Activated CD4-positive, alpha-beta T cell treated with anti-CD3 and anti-CD28 coated beads, Interleukin-2, amount 10 ng/mL, durations not matched to agents 24 days and 14 days (primary cell): ENCODE results near the gene PEX26. TPM values are rescaled to one million over a fixed set of nuclear protein-coding genes. Genes with fewer than 3 reads are reported as not detected.
"Not testable (repeated sequence)": the region's sequence is repeated elsewhere in the genome, so short reads cannot be mapped to it uniquely, and the experiment has no call there.

ENCODE experiments used
- DNase-seq: peaks from one replicate; pipeline ENCODE4 v3.0.0; 2022
- H3K27ac Mint-ChIP-seq: one replicate; pipeline ENCODE4 v1.8.0; 2022; ENCODE audit warnings: mild to moderate bottlenecking, mixed read lengths
- H3K27me3 Mint-ChIP-seq: one replicate; pipeline ENCODE4 v1.8.0; 2022; ENCODE audit warnings: mixed read lengths
- H3K36me3 Mint-ChIP-seq: one replicate; pipeline ENCODE4 v1.8.0; 2022; ENCODE audit warnings: low read depth, mild to moderate bottlenecking, mixed read lengths
- H3K4me1 Mint-ChIP-seq: one replicate; pipeline ENCODE4 v1.8.0; 2021; ENCODE audit warnings: mixed read lengths
- H3K4me3 Mint-ChIP-seq: one replicate; pipeline ENCODE4 v1.8.0; 2022; ENCODE audit warnings: mild to moderate bottlenecking, moderate library complexity, mixed read lengths
- H3K9me3 Mint-ChIP-seq: one replicate; pipeline ENCODE4 v1.8.0; 2021; ENCODE audit warnings: mixed read lengths
- intact Hi-C: fragments of 100-400 bp; cut with micrococcal nuclease; formaldehyde crosslinking; loops from one replicate; pipeline ENCODE4 v1.15.1; 2023
- total RNA-seq: library from RNA; stranded (reverse); gene quantifications from 2 replicates; pipeline ENCODE4 v1.2.3, GENCODE V29; 2022

Gene PEX26
- total RNA-seq, 1 donor from 2014 or later: 54.0 TPM

GRCh38 chr22:18060646-18061620 lies 16.9 kb upstream of the PEX26 start:
- Mint-ChIP-seq H3K4me1 (no peaks in the 10 kb centered on the region), H3K27me3 (peaks cover 30% of the 10 kb centered on the region), H3K4me3 (no peak overlapping the region), H3K36me3 (no peaks in the 10 kb centered on the region), H3K9me3 (no peaks in the 10 kb centered on the region), H3K27ac (no peak overlapping the region)
- DNase-seq: no peak
- intact Hi-C loops: no loop called here

DNA sequence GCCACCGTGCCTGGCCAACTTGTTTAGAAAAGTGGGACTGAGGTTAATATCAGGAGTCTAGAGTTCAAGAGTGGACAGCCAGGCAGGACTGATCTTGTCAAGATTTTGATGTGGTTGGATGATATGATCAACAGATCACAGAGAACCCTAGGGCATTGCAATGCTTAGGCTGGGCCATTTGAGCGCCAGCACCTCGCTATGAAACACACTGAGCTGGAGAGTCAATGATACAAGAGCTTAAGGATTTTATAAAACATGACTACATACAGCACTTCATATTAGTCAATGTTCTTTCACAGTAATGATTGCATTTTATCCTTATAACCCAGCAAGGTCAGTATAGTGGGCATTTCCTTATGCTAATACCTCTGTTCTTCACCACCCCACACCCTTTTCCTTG lies 15.4 kb upstream of the PEX26 start:
- Mint-ChIP-seq H3K27me3 (peaks cover 41% of the 10 kb centered on the region), H3K4me1 (no peaks in the 10 kb centered on the region), H3K27ac (no peak overlapping the region), H3K36me3 (no peaks in the 10 kb centered on the region), H3K4me3 (no peak overlapping the region), H3K9me3 (no peaks in the 10 kb centered on the region)
- intact Hi-C loops: no loop called here
- no peak for DNase-seq

- no peak overlapping the region for H3K4me3 Mint-ChIP-seq
- DNase-seq: no peak
- no peaks in the 10 kb centered on the region for H3K4me1 Mint-ChIP-seq
- H3K27me3 Mint-ChIP-seq: peaks cover 39% of the 10 kb centered on the region
- H3K27ac Mint-ChIP-seq: no peak overlapping the region
- H3K36me3 Mint-ChIP-seq: no peaks in the 10 kb centered on the region
- no peaks in the 10 kb centered on the region for H3K9me3 Mint-ChIP-seq
- intact Hi-C loops: no loop called here
These were observed 14.5 kb upstream of the PEX26 start for GRCh38 chr22:18063306-18063705.

DNA sequence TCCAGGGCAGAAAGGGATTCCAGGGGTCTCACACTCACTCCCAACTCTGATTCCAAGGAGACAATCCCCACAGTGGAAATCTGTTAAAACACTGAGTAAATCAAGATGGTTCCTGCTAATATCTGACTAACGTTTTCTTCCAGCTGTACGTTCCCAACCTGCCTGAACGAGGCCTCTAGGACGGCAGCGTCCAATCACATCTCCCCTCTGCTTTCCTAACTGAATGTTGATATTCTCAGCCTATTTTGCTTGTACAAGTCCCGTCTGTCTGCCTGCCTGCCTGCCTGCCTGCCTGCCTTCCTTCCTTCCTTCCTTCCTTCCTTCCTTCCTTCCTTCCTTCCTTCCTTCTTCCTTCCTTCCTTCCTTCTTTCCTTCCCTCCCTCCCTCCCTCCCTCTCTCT lies 14.1 kb upstream of the PEX26 start:
- H3K9me3 Mint-ChIP-seq, H3K27ac Mint-ChIP-seq, H3K4me1 Mint-ChIP-seq, DNase-seq, intact Hi-C loops, H3K36me3 Mint-ChIP-seq, H3K4me3 Mint-ChIP-seq: not testable (repeated sequence)
- H3K27me3 Mint-ChIP-seq: peaks cover 41% of the 10 kb centered on the region

GRCh38 chr22:18064636-18065035 lies 13.2 kb upstream of the PEX26 start:
- H3K27me3 Mint-ChIP-seq: peaks cover 47% of the 10 kb centered on the region
- no peaks in the 10 kb centered on the region for H3K36me3 Mint-ChIP-seq
- H3K27ac Mint-ChIP-seq: no peak overlapping the region
- intact Hi-C loops: no loop called here
- DNase-seq: no peak
- H3K9me3 Mint-ChIP-seq: no peaks in the 10 kb centered on the region
- H3K4me3 Mint-ChIP-seq: no peak overlapping the region
- no peaks in the 10 kb centered on the region for H3K4me1 Mint-ChIP-seq

DNA sequence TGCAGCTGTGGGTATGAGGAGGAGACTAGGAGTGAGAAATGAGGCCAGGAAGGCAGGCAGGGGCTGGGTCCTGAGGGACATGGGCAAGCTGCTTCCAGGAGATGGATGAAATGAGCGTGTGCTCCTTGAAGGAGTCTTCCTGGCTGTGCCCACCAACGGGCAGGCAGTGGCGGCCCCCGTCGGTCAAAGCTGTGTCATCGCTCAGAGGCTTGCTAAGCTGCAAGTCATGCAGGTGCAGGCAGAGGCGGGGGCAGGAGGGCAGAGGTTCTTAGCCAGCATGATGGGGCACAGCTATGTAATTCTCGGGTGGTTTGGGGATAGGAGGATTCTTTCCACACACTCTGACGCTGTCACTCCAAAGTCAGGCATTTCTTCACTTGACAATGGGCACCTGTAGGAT lies 12.5 kb upstream of the PEX26 start:
- no peak overlapping the region for H3K4me3 Mint-ChIP-seq
- DNase-seq: no peak
- H3K27ac Mint-ChIP-seq: no peak overlapping the region
- H3K36me3 Mint-ChIP-seq: no peaks in the 10 kb centered on the region
- intact Hi-C loops: no loop called here
- peaks cover 49% of the 10 kb centered on the region for H3K27me3 Mint-ChIP-seq
- no peaks in the 10 kb centered on the region for H3K9me3 Mint-ChIP-seq
- H3K4me1 Mint-ChIP-seq: no peaks in the 10 kb centered on the region

DNA sequence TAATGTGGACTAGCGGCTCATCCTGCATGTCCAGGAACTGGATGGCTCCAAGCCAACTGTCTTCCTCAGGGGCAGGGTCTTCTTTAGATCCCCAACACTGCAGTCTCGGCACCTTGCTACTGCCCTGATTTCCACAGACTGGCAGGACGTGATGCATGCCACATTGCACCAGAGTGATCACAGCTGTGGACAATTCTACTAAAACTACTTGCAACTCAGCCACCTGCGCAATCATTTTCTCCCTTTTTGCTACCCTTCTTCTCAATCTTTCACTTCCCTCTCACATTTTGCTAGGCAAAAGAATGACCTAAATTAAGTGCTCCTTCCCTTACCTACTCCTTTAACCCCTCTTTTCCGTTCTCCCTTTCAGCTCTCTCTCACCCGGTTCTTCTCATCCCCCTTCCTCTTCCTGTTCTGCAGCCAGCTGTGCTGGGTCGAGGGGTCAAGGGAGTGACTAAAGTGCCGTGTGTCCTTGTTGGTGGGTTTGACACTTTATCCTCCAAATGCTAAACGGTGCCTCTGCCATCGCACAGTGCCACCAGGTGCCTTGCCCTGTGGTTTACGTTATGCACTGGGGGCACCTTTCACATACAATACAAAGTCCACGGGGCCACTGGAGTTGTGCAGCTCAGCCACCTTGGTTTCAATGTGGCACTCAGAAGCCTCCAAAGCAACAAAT lies 11.5 kb upstream of the PEX26 start:
- H3K27ac Mint-ChIP-seq: no peak overlapping the region
- intact Hi-C loops: no loop called here
- H3K4me1 Mint-ChIP-seq: no peaks in the 10 kb centered on the region
- H3K36me3 Mint-ChIP-seq: no peaks in the 10 kb centered on the region
- H3K27me3 Mint-ChIP-seq: peaks cover 49% of the 10 kb centered on the region
- no peak overlapping the region for H3K4me3 Mint-ChIP-seq
- no peak for DNase-seq
- no peaks in the 10 kb centered on the region for H3K9me3 Mint-ChIP-seq

GRCh38 chr22:18067121-18067520 lies 10.7 kb upstream of the PEX26 start:
- intact Hi-C loops: no loop called here
- H3K27me3 Mint-ChIP-seq: peaks cover 49% of the 10 kb centered on the region
- no peaks in the 10 kb centered on the region for H3K9me3 Mint-ChIP-seq
- no peak overlapping the region for H3K4me3 Mint-ChIP-seq
- no peak for DNase-seq
- H3K36me3 Mint-ChIP-seq: no peaks in the 10 kb centered on the region
- H3K4me1 Mint-ChIP-seq: no peaks in the 10 kb centered on the region
- H3K27ac Mint-ChIP-seq: no peak overlapping the region

GRCh38 chr22:18067548-18068341 lies 10.0 kb upstream of the PEX26 start:
- DNase-seq: no peak
- H3K4me1 Mint-ChIP-seq: no peaks in the 10 kb centered on the region
- intact Hi-C loops: no loop called here
- no peak overlapping the region for H3K27ac Mint-ChIP-seq
- H3K4me3 Mint-ChIP-seq: no peak overlapping the region
- H3K9me3 Mint-ChIP-seq: no peaks in the 10 kb centered on the region
- peaks cover 49% of the 10 kb centered on the region for H3K27me3 Mint-ChIP-seq
- H3K36me3 Mint-ChIP-seq: no peaks in the 10 kb centered on the region

DNA sequence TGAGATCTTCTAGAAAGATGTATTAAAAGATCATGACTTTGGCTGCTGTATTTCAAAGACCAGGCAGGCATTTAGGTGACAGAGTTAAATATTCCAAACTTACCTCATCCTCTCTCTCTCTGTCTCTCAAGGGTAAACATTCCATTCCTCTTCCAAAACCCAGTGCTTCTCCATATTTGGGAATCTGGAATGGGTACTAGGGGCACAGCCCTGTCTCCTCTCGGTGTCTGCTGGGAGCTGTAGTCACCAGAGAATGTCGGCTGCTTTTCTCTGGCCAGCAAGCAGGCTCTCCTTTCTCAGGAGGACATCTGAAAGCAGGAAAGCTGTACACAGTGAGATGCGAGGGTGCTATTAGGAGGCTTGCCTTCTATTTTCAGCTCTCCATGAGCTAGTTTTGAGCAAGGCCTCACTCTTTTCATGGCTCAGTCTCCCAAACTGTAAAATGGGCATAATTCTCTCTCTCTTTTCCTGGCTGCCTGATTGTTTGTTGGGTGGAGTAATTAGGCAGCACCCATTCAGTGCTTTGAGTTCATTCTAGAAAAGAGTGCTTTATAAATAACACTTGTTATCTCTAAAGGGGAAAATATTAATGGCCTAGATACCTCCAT lies 9.3 kb upstream of the PEX26 start:
- H3K4me1 Mint-ChIP-seq: no peaks in the 10 kb centered on the region
- no peak for DNase-seq
- no peak overlapping the region for H3K27ac Mint-ChIP-seq
- intact Hi-C loops: no loop called here
- no peak overlapping the region for H3K4me3 Mint-ChIP-seq
- H3K9me3 Mint-ChIP-seq: no peaks in the 10 kb centered on the region
- peaks cover 49% of the 10 kb centered on the region for H3K27me3 Mint-ChIP-seq
- H3K36me3 Mint-ChIP-seq: no peaks in the 10 kb centered on the region

DNA sequence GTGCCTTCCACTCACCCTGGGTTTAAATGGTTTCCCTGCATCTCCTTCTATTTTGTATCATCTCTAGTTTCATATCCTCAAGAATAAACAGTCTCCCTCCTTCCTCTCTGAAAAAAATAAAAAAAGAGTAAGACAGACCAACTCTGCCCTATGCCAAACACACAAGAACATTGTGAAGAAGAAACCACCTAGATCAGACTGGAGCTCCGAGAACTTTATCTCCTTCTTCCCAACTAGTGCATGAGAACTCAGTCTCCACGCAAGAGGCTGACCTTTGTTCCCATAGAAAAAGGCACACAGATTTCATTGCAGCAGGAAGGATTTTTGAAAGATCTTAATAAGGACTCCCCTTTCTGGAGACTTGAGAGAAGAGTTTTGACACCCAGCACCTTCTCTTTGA lies 8.7 kb upstream of the PEX26 start:
- intact Hi-C loops: no loop called here

GRCh38 chr22:18070041-18070440 lies 7.7 kb upstream of the PEX26 start:
- Mint-ChIP-seq H3K4me1 (no peaks in the 10 kb centered on the region), H3K9me3 (no peaks in the 10 kb centered on the region), H3K36me3 (no peaks in the 10 kb centered on the region), H3K27me3 (peaks cover 42% of the 10 kb centered on the region), H3K4me3 (no peak overlapping the region), H3K27ac (no peak overlapping the region)
- intact Hi-C loops: no loop called here
- no peak for DNase-seq

More for the DNA sequence above, 8.7 kb upstream of the PEX26 start:
- Mint-ChIP-seq H3K36me3 (no peaks in the 10 kb centered on the region), H3K4me3 (no peak overlapping the region), H3K9me3 (no peaks in the 10 kb centered on the region), H3K27me3 (peaks cover 47% of the 10 kb centered on the region), H3K27ac (no peak overlapping the region), H3K4me1 (no peaks in the 10 kb centered on the region)
- no peak for DNase-seq

- Mint-ChIP-seq H3K9me3 (no peaks in the 10 kb centered on the region), H3K27ac (no peak overlapping the region), H3K27me3 (peaks cover 35% of the 10 kb centered on the region), H3K4me3 (no peak overlapping the region), H3K36me3 (no peaks in the 10 kb centered on the region), H3K4me1 (no peaks in the 10 kb centered on the region)
- DNase-seq: no peak
- intact Hi-C loops: no loop called here
These were observed 7.1 kb upstream of the PEX26 start for GRCh38 chr22:18070556-18071306.
